H1 (cell line): ENCODE data around the gene WDR77. TPM values are rescaled to one million over a fixed set of nuclear protein-coding genes. Genes with fewer than 3 reads are reported as not detected.

Experiments
- CTCF ChIA-PET: fragments of 300-600 bp; sonication (Branson Sonifier 250); formaldehyde crosslinking; loops from one replicate; lab custom pipeline; 2021; ENCODE audit not compliant: partially characterized antibody; lab: Charles Lee
- POLR2A ChIA-PET: fragments of 300-600 bp; sonication (Branson Sonifier 250); formaldehyde crosslinking; loops from one replicate; lab custom pipeline; 2021; ENCODE audit warnings: inconsistent platforms; ENCODE audit not compliant: partially characterized antibody; lab: Charles Lee
- DNase-seq, 2 experiments: peaks; one replicate each; pipeline versions ENCODE4 v3.0.0 to v3.0.0-alpha.2; 2010 to 2022; ENCODE audit warnings: low spot score in 2 of 2, low read depth in 1 of 2, mixed read lengths in 1 of 2
- FAIRE-seq: peaks from 2 replicates; lab custom pipeline; 2011; peaks lifted over from hg19 to GRCh38; lab: Jason Lieb, UNC
- H2AFZ ChIP-seq: 2 replicates; pipeline ENCODE4 v1.8.1; 2012; ENCODE audit warnings: low read length, inconsistent platforms
- H2AK5ac ChIP-seq: 2 replicates; pipeline ENCODE4 v1.6.1; 2013; ENCODE audit warnings: low read depth, low read length
- H2BK120ac ChIP-seq: replicated peaks from 2 replicates; pipeline ENCODE3; 2013; ENCODE audit warnings: low read depth, low read length, inconsistent platforms
- H2BK12ac ChIP-seq: 2 replicates; pipeline ENCODE4 v1.6.1; 2013; ENCODE audit warnings: low read depth, low read length
- H2BK15ac ChIP-seq: 2 replicates; pipeline ENCODE4 v1.6.1; 2013; ENCODE audit warnings: low read length
- H2BK20ac ChIP-seq: 2 replicates; pipeline ENCODE4 v1.6.1; 2013; ENCODE audit warnings: low read length
- H2BK5ac ChIP-seq: 2 replicates; pipeline ENCODE4 v1.6.1; 2013; ENCODE audit warnings: low read depth, low read length
- H3K14ac ChIP-seq: 2 replicates; pipeline ENCODE4 v1.6.1; 2013; ENCODE audit warnings: inconsistent platforms; ENCODE audit not compliant: insufficient read length
- H3K18ac ChIP-seq: 2 replicates; pipeline ENCODE4 v1.6.1; 2013; ENCODE audit warnings: low read length; ENCODE audit errors: extremely low read depth
- H3K23ac ChIP-seq: 2 replicates; pipeline ENCODE4 v1.6.1; 2013; ENCODE audit warnings: inconsistent platforms; ENCODE audit not compliant: insufficient read length
- H3K23me2 ChIP-seq: 2 replicates; pipeline ENCODE4 v1.6.1; 2013; ENCODE audit warnings: low read depth, low read length
- H3K27ac ChIP-seq: 2 replicates; pipeline ENCODE4 v1.6.1; 2011; ENCODE audit warnings: low read depth, low read length, inconsistent platforms
- H3K27me3 ChIP-seq, 4 experiments: replicated peaks in 1 of 4; 1 replicate in 1 of 4; 2 replicates in 3 of 4; pipeline versions ENCODE4 v1.6.1 to v1.8.1; 2011 to 2013; ENCODE audit warnings: low read length in 3 of 4, mild to moderate bottlenecking in 3 of 4, inconsistent platforms in 2 of 4, mixed read lengths in 2 of 4, moderate library complexity in 1 of 4; ENCODE audit not compliant: control insufficient read depth in 3 of 4, insufficient read depth in 3 of 4; ENCODE audit errors: extremely low read depth in 1 of 4
- H3K36me3 ChIP-seq, 4 experiments: 2 replicates each; pipeline versions ENCODE4 v1.6.1 to v1.8.1; 2011 to 2013; ENCODE audit warnings: mild to moderate bottlenecking in 4 of 4, low read length in 3 of 4, moderate library complexity in 2 of 4, control low read depth in 1 of 4, inconsistent platforms in 1 of 4; ENCODE audit not compliant: insufficient read depth in 4 of 4, control insufficient read depth in 2 of 4
- H3K4ac ChIP-seq: replicated peaks from 2 replicates; pipeline ENCODE3; 2013; ENCODE audit warnings: low read length, low read depth, mixed read lengths, inconsistent platforms; ENCODE audit not compliant: insufficient read length
- H3K4me1 ChIP-seq, 4 experiments: replicated peaks in 1 of 4; 1 replicate in 1 of 4; 2 replicates in 3 of 4; pipeline versions ENCODE4 v1.6.1 to v1.8.1; 2011 to 2013; ENCODE audit warnings: low read length in 3 of 4, inconsistent platforms in 2 of 4, mixed read lengths in 1 of 4; ENCODE audit not compliant: insufficient read depth in 4 of 4, control insufficient read depth in 3 of 4
- H3K4me2 ChIP-seq, 2 experiments: 2 replicates each; pipeline versions ENCODE4 v1.6.1 to v1.8.1; 2011 to 2013; ENCODE audit warnings: low read depth in 2 of 2, low read length in 2 of 2, control low read depth in 1 of 2, inconsistent platforms in 1 of 2, mild to moderate bottlenecking in 1 of 2; ENCODE audit not compliant: insufficient read depth in 1 of 2
- H3K4me3 ChIP-seq, 4 experiments: fragments of 200-600, 300-600 bp in 1 of 4; sonication (generic), shearing (Covaris generic), sonication (Bioruptor Twin) in 1 of 4; 2 replicates each; pipeline versions ENCODE4 v1.5.1 to v1.8.1; 2011 to 2016; ENCODE audit warnings: low read length in 4 of 4, low read depth in 3 of 4, control low read depth in 2 of 4, inconsistent platforms in 2 of 4, mild to moderate bottlenecking in 2 of 4, mixed read lengths in 1 of 4, moderate library complexity in 1 of 4; ENCODE audit not compliant: insufficient read depth in 2 of 4; ENCODE audit errors: extremely low read depth in 1 of 4
- H3K56ac ChIP-seq: replicated peaks from 2 replicates; pipeline ENCODE3; 2013; ENCODE audit warnings: low read depth, mild to moderate bottlenecking, mixed read lengths, low read length, inconsistent platforms; ENCODE audit not compliant: insufficient read length
- H3K79me1 ChIP-seq: 2 replicates; pipeline ENCODE4 v1.6.1; 2013; ENCODE audit warnings: low read depth, low read length, control low read depth
- H3K79me2 ChIP-seq, 2 experiments: 2 replicates each; pipeline versions ENCODE4 v1.6.1 to v1.8.1; 2012 to 2013; ENCODE audit warnings: low read length in 2 of 2, mild to moderate bottlenecking in 2 of 2, inconsistent platforms in 1 of 2; ENCODE audit not compliant: insufficient read depth in 2 of 2, control insufficient read depth in 1 of 2
- H3K9ac ChIP-seq, 4 experiments: replicated peaks in 1 of 4; 1 replicate in 1 of 4; 2 replicates in 3 of 4; pipeline versions ENCODE4 v1.6.1 to v1.8.1; 2011 to 2013; ENCODE audit warnings: low read depth in 3 of 4, low read length in 3 of 4, control low read depth in 2 of 4, mild to moderate bottlenecking in 2 of 4, moderate library complexity in 2 of 4, inconsistent platforms in 1 of 4; ENCODE audit errors: extremely low read depth in 1 of 4
- H3K9me3 ChIP-seq, 2 experiments: 2 replicates each; pipeline versions ENCODE4 v1.6.1 to v1.8.1; 2012 to 2013; ENCODE audit warnings: mild to moderate bottlenecking in 2 of 2, moderate library complexity in 2 of 2, control low read depth in 1 of 2, inconsistent platforms in 1 of 2, low read depth in 1 of 2, low read length in 1 of 2, mixed read lengths in 1 of 2; ENCODE audit not compliant: insufficient read depth in 2 of 2
- H4K20me1 ChIP-seq, 2 experiments: replicated peaks in 1 of 2; 2 replicates each; pipeline versions ENCODE3 to v1.8.1; 2011 to 2013; ENCODE audit warnings: inconsistent platforms in 2 of 2, low read length in 2 of 2, mild to moderate bottlenecking in 1 of 2; ENCODE audit not compliant: insufficient read depth in 2 of 2, control insufficient read depth in 1 of 2
- H4K5ac ChIP-seq: 2 replicates; pipeline ENCODE4 v1.6.1; 2013; ENCODE audit warnings: low read length, low read depth, mixed read lengths, inconsistent platforms; ENCODE audit not compliant: insufficient read length
- H4K8ac ChIP-seq: 2 replicates; pipeline ENCODE4 v1.8.0; 2013; ENCODE audit warnings: mild to moderate bottlenecking, moderate library complexity, low read length, inconsistent platforms; ENCODE audit not compliant: insufficient read depth; ENCODE audit errors: extremely low read depth
- H4K91ac ChIP-seq: replicated peaks from 2 replicates; pipeline ENCODE3; 2013; ENCODE audit warnings: low read length, mixed read lengths, inconsistent platforms; ENCODE audit not compliant: insufficient read length
- CHD2 ChIP-seq: IDR thresholded peaks from 2 replicates; pipeline ENCODE4 v1.6.1; 2012; ENCODE audit warnings: low read length, improper control_type of control experiment
- GABPA ChIP-seq: IDR thresholded peaks from 2 replicates; pipeline ENCODE4 v1.6.1; 2011; ENCODE audit warnings: mild to moderate bottlenecking, low read length, moderate library complexity, borderline replicate concordance; ENCODE audit not compliant: insufficient read depth
- GTF2F1 ChIP-seq: IDR thresholded peaks from 2 replicates; pipeline ENCODE4 v1.6.1; 2012; ENCODE audit warnings: low read depth, low read length, improper control_type of control experiment, borderline replicate concordance
- KDM4A ChIP-seq: IDR thresholded peaks from one replicate; pipeline ENCODE4 v1.7.1; 2012; ENCODE audit warnings: low read depth, mild to moderate bottlenecking, moderate library complexity, low read length, inconsistent platforms; ENCODE audit not compliant: severe bottlenecking
- RAD21 ChIP-seq, 2 experiments: IDR thresholded peaks in 1 of 2; conservative IDR thresholded peaks in 1 of 2; 2 replicates each; pipeline ENCODE4 v1.6.1; 2011; ENCODE audit warnings: low read depth in 2 of 2, low read length in 2 of 2, improper control_type of control experiment in 1 of 2, inconsistent platforms in 1 of 2, mild to moderate bottlenecking in 1 of 2, moderate library complexity in 1 of 2
- RNF2 ChIP-seq: fragments of 200-900, 300-1000 bp; sonication (generic); IDR thresholded peaks from 2 replicates; pipeline ENCODE4 v1.7.1; 2016; ENCODE audit warnings: borderline replicate concordance, low read depth, mild to moderate bottlenecking, antibody characterized with exemption, low read length; ENCODE audit not compliant: poor library complexity, severe bottlenecking; ENCODE audit errors: missing control alignments
- SIN3A ChIP-seq, 2 experiments: IDR thresholded peaks in 1 of 2; conservative IDR thresholded peaks in 1 of 2; 2 replicates each; pipeline ENCODE4 v1.6.1; 2011 to 2012; ENCODE audit warnings: low read length in 2 of 2, improper control_type of control experiment in 1 of 2, low read depth in 1 of 2, mild to moderate bottlenecking in 1 of 2
- SIX5 ChIP-seq: IDR thresholded peaks from 2 replicates; pipeline ENCODE4 v1.6.1; 2011; ENCODE audit warnings: mild to moderate bottlenecking, low read depth, low read length
- SP2 ChIP-seq: IDR thresholded peaks from 2 replicates; pipeline ENCODE4 v1.6.1; 2012; ENCODE audit warnings: mild to moderate bottlenecking, low read length, inconsistent platforms
- ZNF274 ChIP-seq: IDR thresholded peaks from 2 replicates; pipeline ENCODE4 v1.7.0; 2012; ENCODE audit warnings: low read length, borderline replicate concordance; ENCODE audit errors: extremely low read depth
- WGBS, 2 experiments: shearing (Covaris generic) in 1 of 2; methylation state at CpG; one replicate each; pipeline versions ENCODE4 v1.1.6 to v1.1.7; 2013 to 2015; ENCODE audit warnings: low lambda C conversion rate in 2 of 2, mixed read lengths in 2 of 2, inconsistent platforms in 1 of 2, low coverage in 1 of 2, missing lambda C conversion rate in 1 of 2; ENCODE audit not compliant: insufficient replicate concordance in 2 of 2, insufficient coverage in 1 of 2, insufficient read length in 1 of 2; ENCODE audit errors: extremely low coverage in 1 of 2, missing lambda C conversion rate in 1 of 2; 5-methylcytosine and 5-hydroxymethylcytosine counted together
- polyA plus RNA-seq, 7 experiments: library from polyadenylated mRNA; depleted of rRNA in 3 of 7; stranded (reverse) in 5 of 7; unstranded in 2 of 7; fragments of >200 nt in 5 of 7; fragments of 200-250 nt in 2 of 7; gene quantifications; 1 replicate in 5 of 7; 2 replicates in 1 of 7; 4 replicates in 1 of 7; pipeline versions ENCODE4 v1.2.1 to v1.2.3, GENCODE V29; 2011 to 2013; ENCODE audit warnings: missing spikeins in 2 of 7, mixed read lengths in 2 of 7
- total RNA-seq: library from RNA; stranded (reverse); fragmentation: NEBNext Ultra II Directional; extraction: Animal tissue kit (Norgen Biotek cat#: 25700); gene quantifications from 2 replicates; pipeline ENCODE4 v1.2.1, GENCODE V29; 2021

The WDR77 gene
- total and polyA plus RNA-seq, 2 of the 8 experiments (the other 6 are each of a cell fraction or from before 2014, with no cell fraction given), result 66.0 to 156 TPM

DNA sequence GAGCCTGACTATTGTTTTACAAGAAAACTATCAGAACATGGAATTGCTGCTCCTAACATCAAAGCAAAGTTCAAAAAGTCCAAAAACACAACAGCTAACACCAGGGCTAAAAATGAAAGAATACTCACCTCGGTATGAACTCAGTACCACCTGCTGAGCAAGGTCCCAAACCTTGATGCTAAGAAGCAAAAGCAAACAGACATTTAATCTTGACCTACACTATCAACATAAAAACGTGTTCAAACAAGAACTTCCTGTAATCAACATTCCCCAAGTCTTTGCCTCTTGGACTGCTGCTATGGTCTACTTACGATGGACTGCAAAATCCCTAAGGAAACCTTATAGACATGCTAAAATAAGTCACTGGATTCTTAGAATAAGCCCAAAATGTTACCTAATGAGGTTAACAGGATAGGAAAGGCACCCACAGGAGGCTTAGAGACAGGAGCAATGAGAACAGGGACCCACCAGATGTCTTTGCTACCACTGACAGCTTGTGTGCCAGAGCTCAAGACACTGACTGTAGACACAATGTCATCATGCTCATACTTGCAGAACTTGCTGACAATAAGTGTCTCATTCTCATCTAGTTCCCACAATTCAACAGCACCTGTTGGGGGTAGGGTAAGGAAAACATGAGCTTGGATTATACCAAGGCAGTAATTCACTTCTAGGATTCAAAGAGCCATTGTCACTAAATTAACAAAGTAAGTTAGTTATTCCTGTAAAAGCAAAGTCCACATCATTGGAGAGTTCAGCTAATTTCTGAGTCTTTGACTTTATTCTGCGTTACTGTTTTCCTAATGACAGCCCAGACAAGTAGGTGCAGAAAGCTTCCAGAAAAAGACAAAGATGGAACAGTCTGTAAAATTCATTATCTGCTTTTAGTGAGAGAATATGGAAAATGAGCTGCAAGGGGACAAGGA lies 1.8 kb downstream of the WDR77 start:
- no peaks in the 10 kb centered on the region for H3K27me3 ChIP-seq
- peaks cover 4% of the 10 kb centered on the region; the same call in 1 of the 2 replicates for H3K79me1 ChIP-seq
- peaks cover 5 to 60% of the 10 kb centered on the region in 2 experiments for H3K79me2 ChIP-seq
- no peak overlapping the region for H3K23ac ChIP-seq
- H2BK5ac ChIP-seq, result no peak overlapping the region
- DNase-seq (no peak), FAIRE-seq (no peak)
- no peak overlapping the region for H3K56ac ChIP-seq
- no peak overlapping the region for H4K91ac ChIP-seq
- POLR2A ChIA-PET, result interaction anchor here (1.1 to 3.7 kb wide), 2 partner anchors 10 to 43 kb away, joined by 3 to 36 read pairs; no protein-coding TSS in a partner anchor
- H3K18ac ChIP-seq, result no peak overlapping the region
- H2AFZ ChIP-seq, result no peak overlapping the region
- no peak overlapping the region for H3K14ac ChIP-seq
- 84% methylated on average over 4 of the region's 4 CpGs; no CpG with 5 or more reads in 1 of the 2 experiments for WGBS, 2 experiments
- H2BK12ac ChIP-seq, result no peak overlapping the region
- H4K5ac ChIP-seq, result no peak overlapping the region
- no peak overlapping the region for H2BK120ac ChIP-seq
- H3K36me3 ChIP-seq, result peaks cover 21 to 49% (median 29%) of the 10 kb centered on the region in 4 experiments
- H2BK20ac ChIP-seq, result no peak overlapping the region
- peak overlapping the region in 3 of 4 experiments; percentile 99 to 100 (median 99); a peak in 3 of 8 replicates for H3K4me3 ChIP-seq
- no peak overlapping the region for H2AK5ac ChIP-seq
- peaks cover 3% of the 10 kb centered on the region for H3K23me2 ChIP-seq
- peak overlapping the region; percentile 83 to 85; a peak in 3 of 4 replicates for H3K4me2 ChIP-seq
- H4K8ac ChIP-seq, result no peak overlapping the region; the same call in 1 of the 2 replicates
- CTCF ChIA-PET, result interaction anchor here (1.2 to 1.6 kb wide), 2 partner anchors 11 to 322 kb away, joined by 3 read pairs; no protein-coding TSS in a partner anchor
- no peak overlapping the region for H2BK15ac ChIP-seq
- H3K9me3 ChIP-seq, result no peaks in the 10 kb centered on the region
- H3K4ac ChIP-seq, result no peak overlapping the region
- no peak overlapping the region for H3K9ac ChIP-seq
- H3K4me1 ChIP-seq, result peaks cover 0 to 2% (median 1%) of the 10 kb centered on the region in 4 experiments; a peak in 3 of 7 replicates
- H3K27ac ChIP-seq, result no peak overlapping the region
- peaks cover 0 to 5% of the 10 kb centered on the region in 2 experiments for H4K20me1 ChIP-seq
- TF ChIP-seq ZNF274 (no peak), SIX5 (no peak), CHD2 (no peak), SIN3A (conservative IDR thresholded peaks at IDR 0.05 in 1 of 2, IDR thresholded peaks at IDR 0.05 in 1 of 2; ENCODE audit: low read depth in 1 of 2, low read length in 2 of 2) (no peak), RNF2 (no peak), KDM4A (no peak), RAD21 (IDR thresholded peaks at IDR 0.05 in 1 of 2, conservative IDR thresholded peaks at IDR 0.05 in 1 of 2; ENCODE audit: low read depth in 2 of 2, low read length in 2 of 2) (no peak), GABPA (no peak), GTF2F1 (no peak), SP2 (no peak)
